Loucy (cell line): ENCODE data around the gene ALKAL2.

Experiments
- H2AFZ ChIP-seq: fragments of 200-600 bp; sonication (generic); 2 replicates; pipeline ENCODE4 v1.6.0; 2016; ENCODE audit warnings: antibody characterized with exemption, mild to moderate bottlenecking, low read length, moderate library complexity
- H3F3A ChIP-seq: fragments of 200-600 bp; 2 replicates; pipeline ENCODE4 v1.6.0; 2016; ENCODE audit warnings: antibody characterized with exemption, low read depth, mild to moderate bottlenecking
- H3K27me3 ChIP-seq: fragments of 200-600 bp; sonication (generic); 2 replicates; pipeline ENCODE4 v1.6.1; 2014; ENCODE audit warnings: low read length, mild to moderate bottlenecking; ENCODE audit not compliant: insufficient read depth, poor library complexity, severe bottlenecking
- H3K36me3 ChIP-seq: fragments of 200-600 bp; sonication (generic); 2 replicates; pipeline ENCODE4 v1.6.1; 2016; ENCODE audit warnings: low read length; ENCODE audit not compliant: insufficient read depth
- H3K4me1 ChIP-seq: fragments of 200-600 bp; sonication (generic); 2 replicates; pipeline ENCODE4 v1.5.1; 2014; ENCODE audit warnings: low read length, mild to moderate bottlenecking; ENCODE audit not compliant: insufficient read depth, poor library complexity, severe bottlenecking
- H3K4me2 ChIP-seq: fragments of 200-600 bp; sonication (generic); 2 replicates; pipeline ENCODE4 v1.6.0; 2014; ENCODE audit warnings: antibody characterized with exemption, low read length, low read depth, mild to moderate bottlenecking; ENCODE audit not compliant: poor library complexity, severe bottlenecking
- H3K4me3 ChIP-seq: fragments of 200-600 bp; sonication (generic); 2 replicates; pipeline ENCODE4 v1.5.1; 2014; ENCODE audit warnings: low read length, mild to moderate bottlenecking, mixed read lengths; ENCODE audit not compliant: poor library complexity, severe bottlenecking
- H3K79me2 ChIP-seq: fragments of 200-600 bp; sonication (generic); 2 replicates; pipeline ENCODE4 v1.6.1; 2014; ENCODE audit warnings: low read length; ENCODE audit not compliant: insufficient read depth
- H3K9ac ChIP-seq: fragments of 200-600 bp; sonication (generic); 2 replicates; pipeline ENCODE4 v1.6.0; 2014; ENCODE audit warnings: mild to moderate bottlenecking, low read depth, low read length, moderate library complexity; ENCODE audit not compliant: poor library complexity, severe bottlenecking
- H3K9me2 ChIP-seq: fragments of 200-600 bp; sonication (generic); replicated peaks from 2 replicates; pipeline ENCODE4 v1.6.1; 2016; ENCODE audit warnings: low read depth, low read length, mixed read lengths
- H3K9me3 ChIP-seq: fragments of 200-600 bp; sonication (generic); 2 replicates; pipeline ENCODE4 v1.6.1; 2014; ENCODE audit warnings: mild to moderate bottlenecking, antibody characterized with exemption, low read length, low read depth; ENCODE audit not compliant: insufficient read depth
- H4K20me1 ChIP-seq: fragments of 200-600 bp; sonication (generic); 2 replicates; pipeline ENCODE4 v1.6.0; 2014; ENCODE audit warnings: antibody characterized with exemption, low read length, mild to moderate bottlenecking; ENCODE audit not compliant: insufficient read depth, poor library complexity, severe bottlenecking
- CTCF ChIP-seq: fragments of 200-600 bp; sonication (generic); conservative IDR thresholded peaks from 2 replicates; pipeline ENCODE4 v1.5.1; 2014; ENCODE audit warnings: mild to moderate bottlenecking, antibody characterized with exemption, low read length
- EZH2phosphoT487 ChIP-seq: fragments of 200-600 bp; IDR thresholded peaks from 2 replicates; pipeline ENCODE4 v1.6.1; 2018; ENCODE audit warnings: antibody characterized with exemption, mild to moderate bottlenecking, moderate library complexity, borderline replicate concordance

Gene ALKAL2

GRCh38 chr2:278927-279320 lies 9.0 kb downstream of the ALKAL2 start:
- peaks cover 21% of the 10 kb centered on the region for H3K79me2 ChIP-seq
- no peaks in the 10 kb centered on the region for H3F3A ChIP-seq
- peaks cover 17% of the 10 kb centered on the region for H4K20me1 ChIP-seq
- TF ChIP-seq CTCF (no peak), EZH2phosphoT487 (no peak)
- H3K4me3 ChIP-seq, result no peak overlapping the region
- no peaks in the 10 kb centered on the region for H3K9me3 ChIP-seq
- H3K4me2 ChIP-seq, result no peak overlapping the region
- H3K9me2 ChIP-seq, result no peaks in the 10 kb centered on the region
- H3K36me3 ChIP-seq, result peaks cover 77% of the 10 kb centered on the region
- no peak overlapping the region for H2AFZ ChIP-seq
- H3K9ac ChIP-seq, result no peak overlapping the region
- H3K27me3 ChIP-seq, result no peaks in the 10 kb centered on the region
- H3K4me1 ChIP-seq, result no peaks in the 10 kb centered on the region

- no peak overlapping the region for H3K9ac ChIP-seq
- H4K20me1 ChIP-seq, result peaks cover 22% of the 10 kb centered on the region
- no peaks in the 10 kb centered on the region for H3K4me1 ChIP-seq
- no peaks in the 10 kb centered on the region for H3F3A ChIP-seq
- no peak overlapping the region for H2AFZ ChIP-seq
- H3K79me2 ChIP-seq, result peaks cover 26% of the 10 kb centered on the region
- TF ChIP-seq CTCF (no peak), EZH2phosphoT487 (no peak)
- no peaks in the 10 kb centered on the region for H3K9me3 ChIP-seq
- no peaks in the 10 kb centered on the region for H3K27me3 ChIP-seq
- H3K4me3 ChIP-seq, result no peak overlapping the region
- H3K9me2 ChIP-seq, result no peaks in the 10 kb centered on the region
- no peak overlapping the region for H3K4me2 ChIP-seq
- H3K36me3 ChIP-seq, result peaks cover 81% of the 10 kb centered on the region
Measured at GRCh38 chr2:278312-278926, 9.5 kb downstream of the ALKAL2 start.

- H4K20me1 ChIP-seq, result peaks cover 51% of the 10 kb centered on the region
Measured at GRCh38 chr2:275466-275865, 12.4 kb downstream of the ALKAL2 start.

More at GRCh38 chr2:275466-275865, 12.4 kb downstream of the ALKAL2 start:
- no peaks in the 10 kb centered on the region for H3F3A ChIP-seq
- peaks cover 77% of the 10 kb centered on the region for H3K36me3 ChIP-seq
- H3K27me3 ChIP-seq, result no peaks in the 10 kb centered on the region
- H2AFZ ChIP-seq, result no peak overlapping the region
- H3K4me3 ChIP-seq, result no peak overlapping the region
- H3K4me1 ChIP-seq, result peaks cover 14% of the 10 kb centered on the region
- H3K9me3 ChIP-seq, result no peaks in the 10 kb centered on the region
- H3K9me2 ChIP-seq, result no peaks in the 10 kb centered on the region
- H3K4me2 ChIP-seq, result no peak overlapping the region
- TF ChIP-seq CTCF (no peak), EZH2phosphoT487 (no peak)
- H3K79me2 ChIP-seq, result peaks cover 56% of the 10 kb centered on the region
- no peak overlapping the region for H3K9ac ChIP-seq
